HFF-Myc (cell line): ENCODE results near the gene RAPGEF5.

Experiments used
- DNase-seq: peaks from one replicate; pipeline ENCODE4 v3.0.0-alpha.2; 2011; ENCODE audit warnings: low read depth; ENCODE audit errors: extremely low read depth
- H3K4me3 ChIP-seq: replicated peaks from 2 replicates; pipeline ENCODE4 v1.5.1; 2011; ENCODE audit warnings: low read depth, mild to moderate bottlenecking, control low read depth, low read length
- CTCF ChIP-seq: IDR thresholded peaks from 2 replicates; pipeline ENCODE4 v1.5.1; 2012; ENCODE audit warnings: mild to moderate bottlenecking, low read depth, low read length, control low read depth; ENCODE audit errors: missing control alignments

The RAPGEF5 gene

GRCh38 chr7:22319424-22320403, 37.2 kb downstream of the RAPGEF5 start:
- no peak for DNase-seq
- TF ChIP-seq CTCF = no peak
- H3K4me3 ChIP-seq = no peak overlapping the region

- no peak for TF ChIP-seq CTCF
- H3K4me3 ChIP-seq = no peak overlapping the region
- DNase-seq = no peak
Observed at GRCh38 chr7:22318376-22318775, 38.6 kb downstream of the RAPGEF5 start.

- DNase-seq = no peak
- H3K4me3 ChIP-seq = no peak overlapping the region
- no peak for TF ChIP-seq CTCF
Observed at GRCh38 chr7:22317632-22318031, 39.3 kb downstream of the RAPGEF5 start.

GRCh38 chr7:22316914-22317313, 40.0 kb downstream of the RAPGEF5 start:
- TF ChIP-seq CTCF = no peak
- H3K4me3 ChIP-seq = no peak overlapping the region
- no peak for DNase-seq

GRCh38 chr7:22307816-22308215, 49.1 kb downstream of the RAPGEF5 start:
- TF ChIP-seq CTCF = no peak
- no peak for DNase-seq
- H3K4me3 ChIP-seq = no peak overlapping the region

- no peak for TF ChIP-seq CTCF
- H3K4me3 ChIP-seq = no peak overlapping the region
- DNase-seq = no peak
Observed at GRCh38 chr7:22305706-22306105, 51.2 kb downstream of the RAPGEF5 start.
